Neural progenitor cell (in vitro differentiated cells): ENCODE data around the gene KDM2A. TPM values are rescaled to one million over a fixed set of nuclear protein-coding genes. Genes with fewer than 3 reads are reported as not detected.
A peak's percentile ranks its signal among the peaks of the same experiment; 100 is the strongest.

ENCODE experiments used
- DNase-seq: peaks from one replicate; pipeline ENCODE4 v3.0.0-alpha.2; 2016; ENCODE audit warnings: low spot score
- H2AFZ ChIP-seq: fragments of 200-600 bp; sonication (generic); replicated peaks from 2 replicates; pipeline ENCODE4 v1.6.1; 2016; ENCODE audit warnings: antibody characterized with exemption
- H3F3A ChIP-seq: fragments of 200-600 bp; sonication (generic); 2 replicates; pipeline ENCODE4 v1.6.1; 2016; ENCODE audit warnings: antibody characterized with exemption, low read depth
- H3K27ac ChIP-seq: fragments of 200-600 bp; sonication (generic); 2 replicates; pipeline ENCODE4 v1.5.1; 2016; ENCODE audit warnings: mild to moderate bottlenecking
- H3K27me3 ChIP-seq: fragments of 200-600 bp; sonication (generic); 2 replicates; pipeline ENCODE4 v1.6.1; 2016; ENCODE audit warnings: mild to moderate bottlenecking, moderate library complexity
- H3K36me3 ChIP-seq: fragments of 200-600 bp; sonication (generic); 2 replicates; pipeline ENCODE4 v1.5.1; 2016
- H3K4me1 ChIP-seq: fragments of 200-600 bp; sonication (generic); 2 replicates; pipeline ENCODE4 v1.6.1; 2016; ENCODE audit warnings: mixed run types
- H3K4me2 ChIP-seq: fragments of 200-600 bp; sonication (generic); 2 replicates; pipeline ENCODE4 v1.6.1; 2016
- H3K4me3 ChIP-seq: fragments of 200-600 bp; sonication (generic); 2 replicates; pipeline ENCODE4 v1.5.1; 2016
- H3K79me2 ChIP-seq: fragments of 200-600 bp; sonication (generic); 2 replicates; pipeline ENCODE4 v1.6.1; 2016; ENCODE audit warnings: low read depth
- H3K9ac ChIP-seq: fragments of 200-600 bp; sonication (generic); 2 replicates; pipeline ENCODE4 v1.6.1; 2016
- H3K9me3 ChIP-seq: fragments of 200-600 bp; sonication (generic); 2 replicates; pipeline ENCODE4 v1.5.1; 2016; ENCODE audit warnings: low read depth
- H4K20me1 ChIP-seq: fragments of 200-600 bp; sonication (generic); 2 replicates; pipeline ENCODE4 v1.6.1; 2016; ENCODE audit warnings: low read depth
- H3K27ac Mint-ChIP-seq: 3 replicates; pipeline ENCODE4 v1.8.0; 2021; ENCODE audit warnings: mixed read lengths
- H3K27me3 Mint-ChIP-seq: 2 replicates; pipeline ENCODE4 v1.8.0; 2022; ENCODE audit warnings: low read depth, mild to moderate bottlenecking, inconsistent platforms, moderate library complexity, mixed read lengths; ENCODE audit not compliant: insufficient read depth
- H3K36me3 Mint-ChIP-seq: 3 replicates; pipeline ENCODE4 v1.8.0; 2021; ENCODE audit warnings: mixed read lengths
- H3K4me1 Mint-ChIP-seq: 3 replicates; pipeline ENCODE4 v1.8.0; 2021; ENCODE audit warnings: mixed read lengths
- H3K4me3 Mint-ChIP-seq: 3 replicates; pipeline ENCODE4 v1.8.0; 2021; ENCODE audit warnings: mild to moderate bottlenecking, moderate library complexity, mixed read lengths
- H3K9me3 Mint-ChIP-seq: 3 replicates; pipeline ENCODE4 v1.8.0; 2020; ENCODE audit warnings: mixed read lengths
- EZH2 ChIP-seq: fragments of 200-600 bp; sonication (generic); IDR thresholded peaks from 2 replicates; pipeline ENCODE4 v1.6.1; 2017; ENCODE audit warnings: antibody characterized with exemption, mild to moderate bottlenecking, moderate library complexity
- EZH2phosphoT487 ChIP-seq: fragments of 200-600 bp; sonication (generic); IDR thresholded peaks from 2 replicates; pipeline ENCODE4 v1.6.1; 2017; ENCODE audit warnings: antibody characterized with exemption
- total RNA-seq: library from RNA; depleted of rRNA; stranded (reverse); fragments of >200 nt; gene quantifications from 2 replicates; pipeline ENCODE4 v1.2.3, GENCODE V29; 2015; ENCODE audit warnings: low replicate concordance
- TF ChIP-seq, protein P1 (sequence below): fragments of 200-600 bp; sonication (generic); IDR thresholded peaks from 2 replicates; pipeline ENCODE4 v1.5.1; 2017; ENCODE audit warnings: antibody characterized with exemption, mild to moderate bottlenecking

Gene KDM2A
- total RNA-seq, 1 donor from 2014 or later = 49.5 TPM

DNA sequence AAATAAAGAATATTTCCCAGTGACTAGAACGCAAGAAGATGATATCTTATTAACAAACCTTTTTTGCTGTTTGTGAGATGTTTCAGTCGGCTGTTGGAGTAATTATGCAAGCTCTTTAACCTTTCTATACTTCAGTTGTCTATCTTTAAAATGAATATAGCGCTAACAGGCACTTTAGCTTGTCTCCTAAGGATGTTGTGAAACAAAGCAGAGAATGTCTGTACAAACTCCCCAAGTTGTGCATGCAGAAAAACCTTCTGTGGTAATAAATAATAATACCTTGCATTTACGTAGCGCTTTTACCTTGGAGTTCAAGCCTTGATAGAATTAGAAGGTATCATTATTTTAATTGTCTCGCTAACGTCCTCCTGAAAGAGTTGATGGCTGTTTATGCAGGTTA is 1.9 kb upstream of the KDM2A start:
- Histone ChIP-seq H3K27me3 (peaks cover 12% of the 10 kb centered on the region), H3K9ac (no peak overlapping the region), H4K20me1 (peaks cover 25% of the 10 kb centered on the region), H3K4me2 (peak overlapping the region; percentile 71), H2AFZ (peak overlapping the region; percentile 78), H3K4me3 (peak overlapping the region; percentile 41), H3K36me3 (no peaks in the 10 kb centered on the region), H3K27ac (no peak overlapping the region), H3K9me3 (no peaks in the 10 kb centered on the region), H3K79me2 (peaks cover 37% of the 10 kb centered on the region), H3K4me1 (peaks cover 23% of the 10 kb centered on the region), H3F3A (peaks cover 23% of the 10 kb centered on the region)
- TF ChIP-seq, protein P1, sequence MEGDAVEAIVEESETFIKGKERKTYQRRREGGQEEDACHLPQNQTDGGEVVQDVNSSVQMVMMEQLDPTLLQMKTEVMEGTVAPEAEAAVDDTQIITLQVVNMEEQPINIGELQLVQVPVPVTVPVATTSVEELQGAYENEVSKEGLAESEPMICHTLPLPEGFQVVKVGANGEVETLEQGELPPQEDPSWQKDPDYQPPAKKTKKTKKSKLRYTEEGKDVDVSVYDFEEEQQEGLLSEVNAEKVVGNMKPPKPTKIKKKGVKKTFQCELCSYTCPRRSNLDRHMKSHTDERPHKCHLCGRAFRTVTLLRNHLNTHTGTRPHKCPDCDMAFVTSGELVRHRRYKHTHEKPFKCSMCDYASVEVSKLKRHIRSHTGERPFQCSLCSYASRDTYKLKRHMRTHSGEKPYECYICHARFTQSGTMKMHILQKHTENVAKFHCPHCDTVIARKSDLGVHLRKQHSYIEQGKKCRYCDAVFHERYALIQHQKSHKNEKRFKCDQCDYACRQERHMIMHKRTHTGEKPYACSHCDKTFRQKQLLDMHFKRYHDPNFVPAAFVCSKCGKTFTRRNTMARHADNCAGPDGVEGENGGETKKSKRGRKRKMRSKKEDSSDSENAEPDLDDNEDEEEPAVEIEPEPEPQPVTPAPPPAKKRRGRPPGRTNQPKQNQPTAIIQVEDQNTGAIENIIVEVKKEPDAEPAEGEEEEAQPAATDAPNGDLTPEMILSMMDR = no peak
- TF ChIP-seq EZH2phosphoT487 = no peak
- Mint-ChIP-seq H3K27ac (peak overlapping the region; percentile 88), H3K27me3 (peaks cover 8% of the 10 kb centered on the region), H3K4me1 (peaks cover 20% of the 10 kb centered on the region), H3K36me3 (peaks cover 4% of the 10 kb centered on the region), H3K4me3 (peak overlapping the region; percentile 83), H3K9me3 (no peaks in the 10 kb centered on the region)
- no peak for DNase-seq

DNA sequence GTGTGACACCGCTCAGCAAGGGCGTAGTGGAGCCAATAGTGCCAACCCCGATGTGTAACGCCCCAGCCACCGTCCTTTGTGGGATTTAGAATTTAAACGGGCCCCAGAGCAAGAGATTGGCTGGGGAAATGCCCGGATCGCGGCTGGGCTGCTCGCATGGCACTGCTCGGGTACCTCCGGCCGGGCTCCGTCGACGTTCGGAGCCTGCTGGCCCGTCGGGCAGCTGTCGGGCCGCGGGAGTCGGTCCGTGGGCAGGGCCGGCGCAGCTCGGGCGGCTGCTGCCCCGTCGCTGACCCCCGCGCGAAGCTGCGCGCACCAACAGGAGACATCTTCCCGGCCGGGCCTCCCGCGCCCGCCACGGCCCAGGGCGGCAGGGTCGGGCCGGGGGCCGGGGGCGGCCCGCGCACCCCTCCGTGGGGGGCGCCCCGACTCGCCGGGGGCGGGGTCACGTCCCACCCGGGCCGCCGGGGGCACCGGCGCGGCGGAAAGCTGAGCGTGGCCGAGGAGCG is 1.3 kb upstream of the KDM2A start:
- H3K27me3 Mint-ChIP-seq = peaks cover 9% of the 10 kb centered on the region
- Histone ChIP-seq H3K27ac (peak overlapping the region; percentile 91), H3K27me3 (peaks cover 12% of the 10 kb centered on the region), H3K4me1 (peaks cover 23% of the 10 kb centered on the region), H2AFZ (peak overlapping the region; percentile 78), H3K36me3 (no peaks in the 10 kb centered on the region), H4K20me1 (peaks cover 31% of the 10 kb centered on the region), H3K4me3 (peak overlapping the region; percentile 54), H3K9me3 (no peaks in the 10 kb centered on the region), H3K79me2 (peaks cover 43% of the 10 kb centered on the region), H3K9ac (no peak overlapping the region), H3K4me2 (peak overlapping the region; percentile 82), H3F3A (peaks cover 23% of the 10 kb centered on the region)
- H3K9me3 Mint-ChIP-seq = no peaks in the 10 kb centered on the region
- peaks cover 20% of the 10 kb centered on the region for H3K4me1 Mint-ChIP-seq
- TF ChIP-seq EZH2phosphoT487 = no peak
- TF ChIP-seq, protein P1 = no peak
- peak; percentile 50 for TF ChIP-seq EZH2
- peak overlapping the region; percentile 88 for H3K27ac Mint-ChIP-seq
- peak overlapping the region; percentile 83 for H3K4me3 Mint-ChIP-seq
- peaks cover 4% of the 10 kb centered on the region for H3K36me3 Mint-ChIP-seq
- peak; percentile 62 for DNase-seq

DNA sequence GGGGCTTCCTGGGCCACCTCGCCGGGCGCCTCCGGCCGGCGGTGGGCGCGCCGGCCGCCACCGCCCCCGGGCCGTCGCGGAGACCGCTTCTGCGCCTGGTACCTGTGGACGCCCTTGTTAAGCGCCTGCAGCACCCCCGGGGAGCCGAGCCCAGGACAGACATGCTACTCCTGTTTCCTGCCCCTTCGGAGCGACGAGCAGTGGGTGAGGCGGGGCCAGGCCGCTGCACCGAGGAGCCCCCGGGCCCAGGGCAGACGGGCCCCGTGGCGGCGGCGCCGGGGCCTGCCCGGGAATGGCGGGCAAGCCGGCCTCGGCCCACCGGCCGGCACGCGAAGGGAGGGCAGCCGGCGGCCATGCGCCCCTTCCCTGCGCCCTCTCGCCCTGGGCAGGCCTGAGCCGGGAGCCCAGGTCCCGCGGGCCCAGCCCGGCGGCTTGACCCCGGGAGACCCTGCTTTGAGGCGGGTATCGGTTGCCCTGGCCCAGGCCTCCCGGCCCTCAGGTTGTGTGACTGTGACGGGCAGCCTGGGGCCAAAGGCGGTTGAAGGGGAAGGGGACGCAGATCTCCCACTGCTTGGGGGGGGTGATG is 789 bp upstream of the KDM2A start:
- Histone ChIP-seq H3K79me2 (peaks cover 48% of the 10 kb centered on the region), H3K9ac (no peak overlapping the region), H3K9me3 (no peaks in the 10 kb centered on the region), H3K27ac (peak overlapping the region; percentile 91), H3K27me3 (peaks cover 12% of the 10 kb centered on the region), H3K4me3 (peak overlapping the region; percentile 54), H3F3A (peaks cover 23% of the 10 kb centered on the region), H3K36me3 (no peaks in the 10 kb centered on the region), H2AFZ (no peak overlapping the region), H4K20me1 (peaks cover 36% of the 10 kb centered on the region), H3K4me1 (peaks cover 23% of the 10 kb centered on the region), H3K4me2 (peak overlapping the region; percentile 82)
- no peak for DNase-seq
- no peak overlapping the region for H3K4me3 Mint-ChIP-seq
- H3K4me1 Mint-ChIP-seq = peaks cover 20% of the 10 kb centered on the region
- peaks cover 6% of the 10 kb centered on the region for H3K36me3 Mint-ChIP-seq
- TF ChIP-seq EZH2 = no peak
- H3K27ac Mint-ChIP-seq = no peak overlapping the region
- peaks cover 11% of the 10 kb centered on the region for H3K27me3 Mint-ChIP-seq
- H3K9me3 Mint-ChIP-seq = no peaks in the 10 kb centered on the region
